EL (cell line): Measurements from ENCODE around the gene FADS6.
A peak's percentile ranks its signal among the peaks of the same experiment; 100 is the strongest.

Source experiments
- DNase-seq: peaks from one replicate; pipeline ENCODE4 v3.0.0-alpha.2; 2016

The FADS6 gene

GRCh38 chr17:74892974-74893911 is at the start of gene FADS6:
Gene FADS6 (minus strand): TSS chr17:74893633. CDS start chr17:74893595, 38 bp downstream.
- DNase-seq, result no peak

- no peak for DNase-seq
Observed at GRCh38 chr17:74941128-74941725, 47.8 kb upstream of the FADS6 start.

GRCh38 chr17:74939534-74939933 is 46.1 kb upstream of the FADS6 start:
- DNase-seq, result no peak

GRCh38 chr17:74938194-74938950 is 44.9 kb upstream of the FADS6 start:
- DNase-seq, result no peak

GRCh38 chr17:74937064-74938051 is 43.9 kb upstream of the FADS6 start:
- DNase-seq, result no peak

- DNase-seq, result no peak
Observed at GRCh38 chr17:74936470-74936799, 43.0 kb upstream of the FADS6 start.

GRCh38 chr17:74935585-74936469 is 42.4 kb upstream of the FADS6 start, which contains the start of gene OTOP3:
Gene OTOP3 (plus strand): TSS chr17:74935898. CDS start chr17:74935922, 24 bp downstream.
- no peak for DNase-seq

- DNase-seq, result no peak
Observed at GRCh38 chr17:74935048-74935447, 41.6 kb upstream of the FADS6 start.

GRCh38 chr17:74930535-74931036 is 37.2 kb upstream of the FADS6 start:
- no peak for DNase-seq

- DNase-seq, result no peak
Observed at GRCh38 chr17:74928786-74929185, 35.4 kb upstream of the FADS6 start.

- no peak for DNase-seq
Observed at GRCh38 chr17:74925242-74925641, 31.8 kb upstream of the FADS6 start.

GRCh38 chr17:74924250-74924948 is 31.0 kb upstream of the FADS6 start, which contains the start of gene OTOP2:
Gene OTOP2 (plus strand): TSS chr17:74924273. CDS start chr17:74924633, 360 bp downstream.
- DNase-seq, result no peak

- peak; percentile 43 for DNase-seq
Observed at GRCh38 chr17:74923538-74924249, 30.3 kb upstream of the FADS6 start.

GRCh38 chr17:74922694-74923537 is 29.5 kb upstream of the FADS6 start, which contains the start of gene USH1G:
Gene USH1G (minus strand): TSS chr17:74923255. CDS start chr17:74923073, 182 bp downstream.
- DNase-seq, result no peak

GRCh38 chr17:74922172-74922571 is 28.7 kb upstream of the FADS6 start:
- no peak for DNase-seq

- DNase-seq, result no peak
Observed at GRCh38 chr17:74921769-74922168, 28.3 kb upstream of the FADS6 start.

- DNase-seq, result no peak
Observed at GRCh38 chr17:74921026-74921681, 27.7 kb upstream of the FADS6 start.

- no peak for DNase-seq
Observed at GRCh38 chr17:74920642-74921025, 27.2 kb upstream of the FADS6 start.
